Mammary epithelial cell (primary cell): Measurements from ENCODE around the gene FANK1.

Experiments used
- CTCF ChIP-seq, 2 donors: IDR thresholded peaks in 1 of 2; conservative IDR thresholded peaks in 1 of 2; 2 replicates each; pipeline ENCODE4 v1.5.1; 2011 to 2012; ENCODE audit warnings: inconsistent platforms in 2 of 2, low read length in 2 of 2, mild to moderate bottlenecking in 2 of 2, control low read depth in 1 of 2, low read depth in 1 of 2; ENCODE audit not compliant: insufficient read depth in 1 of 2; ENCODE audit errors: extremely low read depth in 1 of 2
- EZH2 ChIP-seq: IDR thresholded peaks from 2 replicates; pipeline ENCODE4 v1.6.1; 2012; ENCODE audit warnings: low read length, inconsistent platforms, borderline replicate concordance

- TF ChIP-seq CTCF (conservative IDR thresholded peaks at IDR 0.05 in 1 of 2, IDR thresholded peaks at IDR 0.05 in 1 of 2; ENCODE audit: extremely low read depth in 1 of 2, insufficient read depth in 1 of 2, low read depth in 1 of 2, low read length in 2 of 2) (no peak), EZH2 (no peak)
Observed at GRCh38 chr10:125848371-125848770, 48.0 kb upstream of the FANK1 start.
